H9 (cell line): ENCODE measurements around the gene OR2F1. TPM values are rescaled to one million over a fixed set of nuclear protein-coding genes. Genes with fewer than 3 reads are reported as not detected.
"Not testable (repeated sequence)": the region's sequence is repeated elsewhere in the genome, so short reads cannot be mapped to it uniquely, and the experiment has no call there.

ENCODE experiments used
- DNase-seq: peaks from one replicate; pipeline ENCODE4 v3.0.0-alpha.2; 2017
- H2AFZ ChIP-seq: one replicate; pipeline ENCODE4 v1.6.1; 2013; ENCODE audit warnings: mild to moderate bottlenecking, low read length, control low read depth, moderate library complexity
- H2AK5ac ChIP-seq: 2 replicates; pipeline ENCODE4 v1.6.1; 2013; ENCODE audit warnings: low read length, control low read depth, mixed read lengths; ENCODE audit not compliant: insufficient read length
- H2BK120ac ChIP-seq: one replicate; pipeline ENCODE4 v1.6.1; 2013; ENCODE audit warnings: low read depth, mild to moderate bottlenecking, low read length, control low read depth, inconsistent platforms; ENCODE audit not compliant: poor library complexity, severe bottlenecking
- H2BK12ac ChIP-seq: 2 replicates; pipeline ENCODE4 v1.6.1; 2013; ENCODE audit warnings: low read length, control low read depth, mixed read lengths, low read depth; ENCODE audit not compliant: insufficient read length
- H2BK15ac ChIP-seq: 2 replicates; pipeline ENCODE4 v1.6.1; 2013; ENCODE audit warnings: low read depth, low read length, control low read depth
- H2BK20ac ChIP-seq: one replicate; pipeline ENCODE4 v1.6.1; 2013; ENCODE audit warnings: low read depth, mild to moderate bottlenecking, low read length, control low read depth, inconsistent platforms; ENCODE audit not compliant: poor library complexity, severe bottlenecking
- H2BK5ac ChIP-seq: 2 replicates; pipeline ENCODE4 v1.6.1; 2013; ENCODE audit warnings: low read length, control low read depth, mixed read lengths; ENCODE audit not compliant: insufficient read length
- H3K14ac ChIP-seq: 2 replicates; pipeline ENCODE4 v1.6.1; 2013; ENCODE audit warnings: low read length, control low read depth; ENCODE audit not compliant: insufficient read depth
- H3K18ac ChIP-seq: 2 replicates; pipeline ENCODE4 v1.6.1; 2013; ENCODE audit warnings: low read depth, mild to moderate bottlenecking, mixed read lengths, low read length, control low read depth; ENCODE audit not compliant: insufficient read length
- H3K23ac ChIP-seq: 2 replicates; pipeline ENCODE4 v1.6.1; 2013; ENCODE audit warnings: low read length, control low read depth, mixed read lengths, low read depth; ENCODE audit not compliant: insufficient read length
- H3K23me2 ChIP-seq: 2 replicates; pipeline ENCODE4 v1.6.1; 2013; ENCODE audit warnings: low read depth, mild to moderate bottlenecking, mixed read lengths, low read length, control low read depth; ENCODE audit not compliant: insufficient read length, poor library complexity, severe bottlenecking
- H3K27ac ChIP-seq: 2 replicates; pipeline ENCODE4 v1.5.1; 2013; ENCODE audit warnings: low read length, control low read depth, mixed read lengths, low read depth; ENCODE audit not compliant: insufficient read length
- H3K27me3 ChIP-seq: 2 replicates; pipeline ENCODE4 v1.6.1; 2013; ENCODE audit warnings: low read length, control low read depth, inconsistent platforms; ENCODE audit not compliant: insufficient read depth
- H3K4ac ChIP-seq: 2 replicates; pipeline ENCODE4 v1.6.1; 2013; ENCODE audit warnings: low read depth, mild to moderate bottlenecking, control low read depth, inconsistent platforms, low read length, moderate library complexity
- H3K4me1 ChIP-seq: 2 replicates; pipeline ENCODE4 v1.6.1; 2013; ENCODE audit warnings: low read length, control low read depth, inconsistent platforms; ENCODE audit not compliant: insufficient read depth
- H3K4me2 ChIP-seq: 2 replicates; pipeline ENCODE4 v1.6.1; 2013; ENCODE audit warnings: low read length, control low read depth, mixed read lengths; ENCODE audit not compliant: insufficient read length, insufficient read depth
- H3K56ac ChIP-seq: 2 replicates; pipeline ENCODE4 v1.6.1; 2013; ENCODE audit warnings: low read depth, mild to moderate bottlenecking, mixed read lengths, low read length, control low read depth; ENCODE audit not compliant: insufficient read length
- H3K79me1 ChIP-seq: 2 replicates; pipeline ENCODE4 v1.6.1; 2013; ENCODE audit warnings: low read depth, mild to moderate bottlenecking, moderate library complexity, low read length, control low read depth, inconsistent platforms; ENCODE audit not compliant: insufficient read depth, poor library complexity, severe bottlenecking
- H3K79me2 ChIP-seq: 2 replicates; pipeline ENCODE4 v1.6.1; 2013; ENCODE audit warnings: low read length, control low read depth, inconsistent platforms; ENCODE audit not compliant: insufficient read depth
- H3K9ac ChIP-seq: 2 replicates; pipeline ENCODE4 v1.6.1; 2013; ENCODE audit warnings: low read length, control low read depth, mixed read lengths; ENCODE audit not compliant: insufficient read length; ENCODE audit errors: extremely low read depth
- H3K9me3 ChIP-seq: one replicate; pipeline ENCODE4 v1.6.1; 2013; ENCODE audit warnings: low read depth, low read length, inconsistent platforms; ENCODE audit not compliant: control insufficient read depth
- H3T11ph ChIP-seq: one replicate; pipeline ENCODE4 v1.6.1; 2013; ENCODE audit warnings: mild to moderate bottlenecking, low read length, control low read depth, inconsistent platforms
- H4K20me1 ChIP-seq: one replicate; pipeline ENCODE4 v1.6.1; 2013; ENCODE audit not compliant: control insufficient read depth, insufficient read length, insufficient read depth
- H4K5ac ChIP-seq: 2 replicates; pipeline ENCODE4 v1.6.1; 2013; ENCODE audit warnings: low read depth, mild to moderate bottlenecking, mixed read lengths, low read length, control low read depth; ENCODE audit not compliant: insufficient read length
- H4K8ac ChIP-seq: replicated peaks from 2 replicates; pipeline ENCODE4 v1.6.1; 2013; ENCODE audit warnings: low read length, control low read depth, mixed read lengths, low read depth; ENCODE audit not compliant: insufficient read length
- H4K91ac ChIP-seq: 2 replicates; pipeline ENCODE4 v1.6.1; 2013; ENCODE audit warnings: low read depth, mild to moderate bottlenecking, moderate library complexity, mixed read lengths, low read length, control low read depth; ENCODE audit not compliant: insufficient read length
- H3K27ac Mint-ChIP-seq, 3 experiments: 2 replicates in 2 of 3; 3 replicates in 1 of 3; pipeline ENCODE4 v1.8.0; 2020 to 2021; ENCODE audit warnings: mixed read lengths in 3 of 3, mild to moderate bottlenecking in 1 of 3, moderate library complexity in 1 of 3
- H3K27me3 Mint-ChIP-seq: 2 replicates; pipeline ENCODE4 v1.8.0; 2021; ENCODE audit warnings: low read depth, mild to moderate bottlenecking, moderate library complexity, mixed read lengths
- H3K36me3 Mint-ChIP-seq, 3 experiments: 2 replicates in 2 of 3; 3 replicates in 1 of 3; pipeline ENCODE4 v1.8.0; 2020 to 2021; ENCODE audit warnings: low read depth in 3 of 3, mixed read lengths in 3 of 3; ENCODE audit not compliant: insufficient read depth in 1 of 3
- H3K4me1 Mint-ChIP-seq, 2 experiments: 2 replicates each; pipeline ENCODE4 v1.8.0; 2020; ENCODE audit warnings: mixed read lengths in 2 of 2
- H3K4me3 Mint-ChIP-seq, 2 experiments: 2 replicates in 1 of 2; 3 replicates in 1 of 2; pipeline ENCODE4 v1.8.0; 2020 to 2021; ENCODE audit warnings: mild to moderate bottlenecking in 2 of 2, mixed read lengths in 2 of 2, moderate library complexity in 1 of 2
- H3K9me3 Mint-ChIP-seq, 2 experiments: 2 replicates in 1 of 2; 3 replicates in 1 of 2; pipeline ENCODE4 v1.8.0; 2020; ENCODE audit warnings: mild to moderate bottlenecking in 2 of 2, mixed read lengths in 2 of 2, moderate library complexity in 1 of 2
- CTCF ChIP-seq: fragments of 200-600 bp; sonication (generic); conservative IDR thresholded peaks from 3 replicates; pipeline ENCODE4 v1.8.0; 2021; ENCODE audit warnings: antibody characterized with exemption, mild to moderate bottlenecking
- WGBS: extraction: QIAGEN DNeasy Blood & Tissue Kit; methylation state at CpG from one replicate; pipeline ENCODE4 v1.1.7; 2013; ENCODE audit warnings: missing lambda C conversion rate, low lambda C conversion rate, mixed read lengths; ENCODE audit not compliant: insufficient read length; ENCODE audit errors: extremely low coverage; 5-methylcytosine and 5-hydroxymethylcytosine counted together
- total RNA-seq: library from RNA; stranded (reverse); gene quantifications from 2 replicates; pipeline ENCODE4 v1.2.1, GENCODE V29; 2021

The OR2F1 gene
- total RNA-seq, 1 experiment from 2014 or later, result not detected

- no peaks in the 10 kb centered on the region for H3K23me2 ChIP-seq
- WGBS, result no CpG with 5 or more reads among the region's 2 CpGs
- peaks cover 12 to 22% (median 18%) of the 10 kb centered on the region in 3 experiments for H3K36me3 Mint-ChIP-seq
- no peak overlapping the region for H3K4ac ChIP-seq
- no peak overlapping the region for H2BK20ac ChIP-seq
- no peak overlapping the region for H3K27ac ChIP-seq
- no peak overlapping the region for H2BK15ac ChIP-seq
- no peaks in the 10 kb centered on the region for H3K79me2 ChIP-seq
- no peak overlapping the region for H4K91ac ChIP-seq
- no peak overlapping the region for H3K4me3 Mint-ChIP-seq
- H2AFZ ChIP-seq, result no peak overlapping the region
- H3K27ac Mint-ChIP-seq, result no peak overlapping the region
- H3K27me3 ChIP-seq, result no peaks in the 10 kb centered on the region
- peaks cover 12% of the 10 kb centered on the region for H3K9me3 ChIP-seq
- H3K4me2 ChIP-seq, result no peak overlapping the region
- H3K4me1 Mint-ChIP-seq, result no peaks in the 10 kb centered on the region
- no peak overlapping the region for H3T11ph ChIP-seq
- H3K23ac ChIP-seq, result no peak overlapping the region
- no peak for DNase-seq
- no peaks in the 10 kb centered on the region for H3K79me1 ChIP-seq
- no peak for TF ChIP-seq CTCF
- H3K14ac ChIP-seq, result no peak overlapping the region
- no peak overlapping the region for H3K18ac ChIP-seq
- H2BK120ac ChIP-seq, result no peak overlapping the region
- no peak overlapping the region for H4K5ac ChIP-seq
- H3K9ac ChIP-seq, result no peak overlapping the region
- H3K9me3 Mint-ChIP-seq, result peaks cover 32 to 35% of the 10 kb centered on the region in 2 experiments
- H3K56ac ChIP-seq, result no peak overlapping the region
- no peaks in the 10 kb centered on the region for H3K4me1 ChIP-seq
- H3K27me3 Mint-ChIP-seq, result peaks cover 3% of the 10 kb centered on the region
- H2AK5ac ChIP-seq, result no peak overlapping the region
- no peaks in the 10 kb centered on the region for H4K20me1 ChIP-seq
- no peak overlapping the region for H2BK5ac ChIP-seq
- no peak overlapping the region for H4K8ac ChIP-seq
- no peak overlapping the region for H2BK12ac ChIP-seq
Observed at GRCh38 chr7:144009361-144009760, 54.7 kb downstream of the OR2F1 start.

GRCh38 chr7:144010061-144010460, 55.4 kb downstream of the OR2F1 start:
- H3K9me3 ChIP-seq, result peaks cover 12% of the 10 kb centered on the region
- H2BK15ac ChIP-seq, H2BK12ac ChIP-seq, H3K4me1 Mint-ChIP-seq, H3K27me3 Mint-ChIP-seq, H3K79me1 ChIP-seq, H3K4ac ChIP-seq, H3K14ac ChIP-seq, H3K4me1 ChIP-seq, H3K4me2 ChIP-seq, H3K9ac ChIP-seq, H2AFZ ChIP-seq, H2BK5ac ChIP-seq, H4K8ac ChIP-seq, H4K91ac ChIP-seq, DNase-seq, H3K27me3 ChIP-seq, H3K56ac ChIP-seq, H3K27ac Mint-ChIP-seq, H3K23me2 ChIP-seq, H3K4me3 Mint-ChIP-seq, H4K20me1 ChIP-seq, H4K5ac ChIP-seq, H3T11ph ChIP-seq, H3K18ac ChIP-seq, H2BK120ac ChIP-seq, H3K23ac ChIP-seq, H3K79me2 ChIP-seq, H2AK5ac ChIP-seq, H3K27ac ChIP-seq, H2BK20ac ChIP-seq: not testable (repeated sequence)
- H3K9me3 Mint-ChIP-seq, result peaks cover 32 to 35% of the 10 kb centered on the region in 2 experiments
- H3K36me3 Mint-ChIP-seq, result peaks cover 12 to 22% (median 18%) of the 10 kb centered on the region in 3 experiments
